Fibroblast of the aortic adventitia (primary cell): ENCODE measurements around the gene RAB2B. TPM values are rescaled to one million over a fixed set of nuclear protein-coding genes. Genes with fewer than 3 reads are reported as not detected.

ENCODE experiments used
- DNase-seq: peaks from one replicate; pipeline ENCODE4 v3.0.0-alpha.2; 2010; ENCODE audit warnings: low read depth
- H3K4me3 ChIP-seq: 2 replicates; pipeline ENCODE4 v1.5.1; 2011; ENCODE audit warnings: low read depth, mild to moderate bottlenecking, control low read depth, low read length, moderate library complexity
- CTCF ChIP-seq: IDR thresholded peaks from 2 replicates; pipeline ENCODE4 v1.5.1; 2011; ENCODE audit warnings: mild to moderate bottlenecking, low read length, control low read depth, inconsistent platforms; ENCODE audit not compliant: insufficient read depth
- total RNA-seq: library from RNA; depleted of rRNA; stranded (reverse); fragments of >200 nt; gene quantifications from 2 replicates; pipeline ENCODE4 v1.2.3, GENCODE V29; 2012; ENCODE audit warnings: low replicate concordance

Gene RAB2B
- 7.8 and 28.1 TPM in 2 replicates for total RNA-seq

GRCh38 chr14:21476925-21477681, at the start of gene RAB2B, which contains the start of gene TOX4:
RAB2B (minus strand) TSS chr14:21476959; CDS start chr14:21476872, 87 bp downstream.
TOX4 (plus strand) TSS chr14:21477195; CDS start chr14:21477279, 84 bp downstream.
- TF ChIP-seq CTCF = peak; percentile 100
- H3K4me3 ChIP-seq = peak within 1 kb of the TSS; percentile 97
- peak; percentile 99 for DNase-seq

GRCh38 chr14:21525962-21526671, 49.4 kb upstream of the RAB2B start, which contains the start of gene SALL2:
SALL2 (minus strand) TSS chr14:21526346; CDS start chr14:21526127, 219 bp downstream.
- TF ChIP-seq CTCF = no peak
- peak; percentile 49 for DNase-seq
- H3K4me3 ChIP-seq = peak within 1 kb of the TSS; percentile 77

GRCh38 chr14:21525571-21525961, 48.8 kb upstream of the RAB2B start:
- peak overlapping the region; percentile 77 for H3K4me3 ChIP-seq
- no peak for TF ChIP-seq CTCF
- no peak for DNase-seq

- no peak for DNase-seq
- peak overlapping the region; percentile 77 for H3K4me3 ChIP-seq
- no peak for TF ChIP-seq CTCF
These were observed 48.1 kb upstream of the RAB2B start for GRCh38 chr14:21524575-21525490.

GRCh38 chr14:21523203-21523602, 46.4 kb upstream of the RAB2B start:
- no peak for TF ChIP-seq CTCF
- H3K4me3 ChIP-seq = no peak overlapping the region
- DNase-seq = no peak

GRCh38 chr14:21521501-21521900, 44.7 kb upstream of the RAB2B start:
- DNase-seq = peak; percentile 78

More at GRCh38 chr14:21521501-21521900, 44.7 kb upstream of the RAB2B start:
- no peak for TF ChIP-seq CTCF
- no peak overlapping the region for H3K4me3 ChIP-seq
